ENCODE results near the gene SRPK2.

Gene SRPK2

GRCh38 chr7:105133986-105134655 is 254.6 kb downstream of the SRPK2 start:
- DNase-seq (ENCODE audit: low spot score): no peak

- DNase-seq (ENCODE audit: low spot score): no peak
These were observed 255.4 kb downstream of the SRPK2 start for GRCh38 chr7:105133358-105133757.

GRCh38 chr7:105132835-105133234 is 255.9 kb downstream of the SRPK2 start:
- DNase-seq (ENCODE audit: low spot score): no peak

- no peak for DNase-seq (ENCODE audit: low spot score)
These were observed 256.4 kb downstream of the SRPK2 start for GRCh38 chr7:105132335-105132734.

- DNase-seq (ENCODE audit: low spot score): no peak
These were observed 256.8 kb downstream of the SRPK2 start for GRCh38 chr7:105131890-105132289.

DNA sequence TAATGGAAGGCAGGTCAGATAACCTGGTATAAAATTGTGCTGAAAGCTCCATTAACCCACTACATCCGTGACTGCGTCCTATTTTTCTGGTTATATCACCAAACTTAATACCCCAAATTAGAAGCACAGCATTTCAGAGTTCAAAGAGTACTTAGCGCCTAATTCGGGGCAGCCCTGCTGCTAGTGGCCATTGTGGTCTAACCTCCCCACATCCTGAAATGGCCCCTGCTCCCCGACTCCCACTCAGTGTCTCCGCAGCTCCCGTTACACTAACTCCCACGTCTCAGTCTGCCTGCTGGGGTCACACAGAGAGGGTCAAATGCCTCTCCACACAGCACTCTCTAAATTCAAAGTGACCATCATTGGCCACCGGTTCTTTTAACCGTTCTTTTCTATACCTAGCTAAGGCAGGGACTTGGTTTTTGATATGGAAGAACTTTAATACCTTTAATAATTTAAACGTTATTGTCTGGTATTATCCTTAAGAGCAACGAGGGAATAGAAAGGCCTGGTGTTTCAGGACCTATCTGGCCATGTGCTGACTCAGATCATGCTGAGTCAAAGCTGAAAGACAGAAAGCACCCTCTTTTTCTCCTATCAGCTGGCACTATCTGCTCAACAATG is 257.6 kb downstream of the SRPK2 start:
- no peak for DNase-seq (ENCODE audit: low spot score)

- no peak for DNase-seq (ENCODE audit: low spot score)
These were observed 258.1 kb downstream of the SRPK2 start for GRCh38 chr7:105130580-105130979.

DNA sequence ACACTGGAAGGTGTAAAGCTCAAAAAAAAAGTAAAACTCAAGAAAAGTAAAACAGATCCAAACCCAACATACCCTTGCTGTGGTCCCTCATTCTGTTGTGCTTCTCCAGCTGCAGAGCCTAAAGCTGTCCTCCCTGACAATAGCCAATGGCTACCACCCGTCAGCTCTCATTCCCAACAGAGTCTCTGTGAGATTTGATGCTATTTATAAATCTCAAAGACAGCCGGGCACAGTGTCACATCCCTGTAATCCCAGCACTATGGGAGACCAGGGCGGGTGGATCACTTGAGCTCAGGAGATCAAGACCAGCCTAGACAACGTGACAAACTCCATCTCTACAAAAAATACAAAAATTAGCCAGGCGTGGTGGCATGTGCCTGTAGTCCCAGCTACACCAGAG is 258.7 kb downstream of the SRPK2 start:
- DNase-seq (ENCODE audit: low spot score): no peak

DNA sequence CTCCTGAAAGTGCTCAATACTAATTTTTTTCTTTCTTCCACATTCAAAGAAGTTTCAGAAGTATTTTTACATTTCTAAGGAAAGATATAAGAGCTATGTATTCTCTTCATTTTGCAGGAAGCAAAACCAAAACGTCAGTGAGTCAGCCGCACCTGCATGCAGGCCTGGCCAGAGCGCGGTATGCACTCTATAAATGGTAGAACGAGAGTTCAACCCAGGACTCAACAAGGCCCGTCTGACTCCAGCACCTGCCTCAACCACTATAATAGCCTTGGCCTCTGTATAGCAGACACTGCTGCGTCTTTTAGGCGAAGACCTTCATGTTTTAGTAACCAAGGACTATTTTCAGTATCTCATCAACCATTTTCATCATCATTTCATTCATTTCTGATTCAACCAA is 261.5 kb downstream of the SRPK2 start:
- DNase-seq (ENCODE audit: low spot score): no peak

- DNase-seq (ENCODE audit: low spot score): no peak
These were observed 262.2 kb downstream of the SRPK2 start for GRCh38 chr7:105126436-105126975.

DNA sequence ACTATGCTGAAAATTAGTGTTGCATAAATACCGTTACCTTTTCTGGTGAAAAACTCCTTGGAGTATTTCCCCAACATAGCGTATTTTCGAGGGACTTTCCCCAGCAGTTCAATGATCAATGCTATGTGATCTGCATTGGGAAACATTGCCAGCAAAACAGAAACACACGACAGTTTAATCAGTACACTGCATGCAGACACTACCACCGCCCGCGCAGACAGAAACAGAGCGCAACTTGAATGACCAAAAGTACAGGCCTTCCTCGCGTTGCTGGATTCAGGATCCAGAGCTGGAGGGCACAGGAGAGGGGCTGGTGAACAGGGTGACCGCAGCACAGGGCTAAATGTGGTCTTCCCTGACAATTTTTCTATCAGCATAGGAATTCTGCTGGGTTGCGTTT is 263.0 kb downstream of the SRPK2 start:
- DNase-seq (ENCODE audit: low spot score): no peak

DNA sequence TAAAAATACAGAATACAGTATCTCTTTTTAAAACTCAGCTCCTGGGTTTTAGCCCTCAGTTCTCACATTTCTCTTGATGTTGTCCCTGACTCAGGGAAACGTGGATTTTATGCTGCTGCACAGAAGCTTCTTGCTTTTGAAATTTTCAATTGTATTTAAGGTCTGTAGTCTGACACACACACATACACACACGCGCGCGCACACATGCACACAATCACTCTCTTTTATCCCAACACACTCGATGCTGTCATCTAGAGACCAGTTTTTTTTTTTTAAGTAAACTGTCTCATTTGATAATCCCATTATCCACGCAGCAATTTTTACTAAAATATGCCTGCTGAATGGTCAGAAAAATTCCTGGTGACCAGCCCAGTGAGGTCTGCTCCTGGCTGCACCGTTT is 266.1 kb downstream of the SRPK2 start:
- DNase-seq (ENCODE audit: low spot score): no peak

- no peak for DNase-seq (ENCODE audit: low spot score)
These were observed 269.8 kb downstream of the SRPK2 start for GRCh38 chr7:105118612-105119600.

- no peak for DNase-seq (ENCODE audit: low spot score)
These were observed 276.0 kb downstream of the SRPK2 start for GRCh38 chr7:105112440-105113418.

GRCh38 chr7:105107458-105107857 is 281.3 kb downstream of the SRPK2 start:
- DNase-seq (ENCODE audit: low spot score): no peak

DNA sequence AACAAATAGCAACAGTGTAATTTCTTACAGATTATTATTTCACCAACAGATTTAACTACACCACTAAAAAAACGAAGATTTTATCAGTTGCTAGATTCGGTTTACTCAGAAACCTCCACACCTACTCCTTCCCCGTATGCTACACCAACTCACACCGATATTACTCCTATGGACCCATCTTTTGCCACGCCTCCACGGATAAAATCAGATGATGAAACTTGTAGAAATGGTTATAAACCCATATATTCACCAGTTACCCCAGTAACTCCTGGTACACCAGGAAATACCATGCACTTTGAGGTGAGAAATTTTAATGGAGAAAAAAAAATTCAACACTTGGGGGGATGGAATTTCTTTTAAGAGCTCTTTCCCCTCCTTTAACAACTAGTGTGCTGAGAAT is 282.2 kb downstream of the SRPK2 start:
- DNase-seq (ENCODE audit: low spot score): no peak

GRCh38 chr7:105105579-105105978 is 283.1 kb downstream of the SRPK2 start:
- no peak for DNase-seq (ENCODE audit: low spot score)

DNA sequence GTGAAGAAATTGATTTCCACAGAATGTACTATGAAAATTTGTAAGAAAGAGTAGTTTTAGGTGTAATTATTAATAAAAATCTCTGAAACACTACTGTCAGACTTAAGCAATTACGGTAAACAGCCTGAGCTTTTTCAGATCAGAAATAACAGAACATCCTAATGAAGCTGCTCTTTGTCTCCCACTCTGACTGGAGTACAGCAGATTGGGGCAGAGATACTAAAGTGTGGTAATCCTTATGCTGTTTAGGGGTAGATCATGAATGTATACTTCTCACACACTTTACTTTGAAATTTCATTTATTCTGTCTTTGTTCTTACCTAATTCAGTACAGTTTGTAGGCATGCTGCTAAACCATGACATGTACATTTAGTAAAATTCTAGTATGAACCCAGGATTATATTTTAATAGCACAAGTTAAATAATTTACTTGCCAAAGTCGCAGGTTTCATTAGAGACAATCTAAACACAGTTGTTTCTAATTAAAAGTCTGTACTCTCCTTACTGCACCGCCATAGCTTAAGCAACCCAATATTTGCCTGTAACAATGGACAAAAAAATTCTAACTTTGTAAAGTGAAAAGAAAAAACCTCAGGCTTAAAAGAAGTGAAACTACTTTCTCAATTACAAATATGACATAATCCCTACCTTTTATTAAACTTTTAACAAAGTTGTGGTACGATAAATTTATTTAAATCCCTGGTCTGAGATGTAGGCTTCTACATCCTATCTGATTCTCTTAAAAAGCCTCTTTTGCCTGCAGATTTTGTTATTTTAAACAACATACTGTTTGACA is 286.0 kb downstream of the SRPK2 start:
- no peak for DNase-seq (ENCODE audit: low spot score)

- DNase-seq (ENCODE audit: low spot score): no peak
These were observed 286.9 kb downstream of the SRPK2 start for GRCh38 chr7:105101864-105102263.

- DNase-seq (ENCODE audit: low spot score): no peak
These were observed 289.7 kb downstream of the SRPK2 start for GRCh38 chr7:105098863-105099515.
